ENCODE results near the gene SETD5.

Gene SETD5

DNA sequence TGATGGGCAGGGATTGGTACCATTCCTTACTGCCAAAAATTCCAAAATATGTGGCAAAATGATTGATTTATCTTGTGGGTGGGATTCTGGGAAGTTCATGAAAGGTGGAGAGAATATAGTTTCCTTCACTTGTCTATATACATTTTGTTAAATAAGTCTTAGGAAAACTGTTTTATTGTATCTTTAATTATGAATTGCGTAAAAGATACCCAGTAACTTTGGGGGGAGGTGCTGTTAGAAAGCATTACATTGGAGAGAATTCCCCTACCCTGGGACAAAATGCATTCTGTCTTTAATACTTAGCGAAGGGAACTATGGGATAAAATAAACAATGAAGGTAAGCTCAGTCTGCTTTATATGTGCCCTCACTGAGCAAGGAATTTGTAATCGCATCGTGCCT is 4.6 kb downstream of the SETD5 start:
- CTCF ChIA-PET = no interaction called here
- no peak overlapping the region for H3K27ac ChIP-seq
- no peak for TF ChIP-seq CTCF (conservative IDR thresholded peaks at IDR 0.05; ENCODE audit: low read depth)
- DNase-seq (ENCODE audit: low spot score) = no peak
- POLR2A ChIA-PET (ENCODE audit: low non-redundant PET) = no interaction called here

- H3K27ac ChIP-seq = no peak overlapping the region
- no peak for DNase-seq (ENCODE audit: low spot score)
- CTCF ChIA-PET = no interaction called here
- POLR2A ChIA-PET (ENCODE audit: low non-redundant PET) = interaction anchor here (0.7 kb wide), 1 partner anchor 18 kb away, joined by 3 read pairs; no protein-coding TSS in a partner anchor
- TF ChIP-seq CTCF (conservative IDR thresholded peaks at IDR 0.05; ENCODE audit: low read depth) = no peak
Measured at GRCh38 chr3:9402410-9403228, 5.2 kb downstream of the SETD5 start.

GRCh38 chr3:9403463-9403862 is 6.0 kb downstream of the SETD5 start:
- POLR2A ChIA-PET (ENCODE audit: low non-redundant PET) = no interaction called here
- no peak overlapping the region for H3K27ac ChIP-seq
- DNase-seq (ENCODE audit: low spot score) = no peak
- CTCF ChIA-PET = no interaction called here
- TF ChIP-seq CTCF (conservative IDR thresholded peaks at IDR 0.05; ENCODE audit: low read depth) = no peak

DNA sequence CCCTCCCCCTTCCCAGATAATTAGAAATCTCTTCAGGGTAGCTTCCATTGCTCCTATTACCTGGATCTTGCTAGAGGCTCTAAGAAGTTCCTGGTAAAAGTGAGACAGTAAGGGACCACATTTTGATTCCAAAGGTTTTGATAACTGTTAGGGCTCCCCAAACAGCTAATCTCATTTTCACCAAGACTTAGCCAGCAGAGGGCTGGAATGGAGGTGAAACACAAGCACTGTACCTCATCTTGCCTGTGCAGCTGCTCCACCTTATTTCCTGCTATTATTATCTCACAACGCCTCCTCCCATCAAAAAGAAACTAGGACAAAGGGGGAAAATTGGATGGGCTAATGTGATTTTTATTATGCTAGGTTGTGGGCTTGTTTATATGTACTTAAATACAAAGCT is 7.3 kb downstream of the SETD5 start:
- DNase-seq (ENCODE audit: low spot score) = no peak
- CTCF ChIA-PET = interaction anchor here (1.1 kb wide), 1 partner anchor 21 kb away, joined by 3 read pairs; no protein-coding TSS in a partner anchor
- POLR2A ChIA-PET (ENCODE audit: low non-redundant PET) = no interaction called here
- no peak for TF ChIP-seq CTCF (conservative IDR thresholded peaks at IDR 0.05; ENCODE audit: low read depth)
- H3K27ac ChIP-seq = no peak overlapping the region

- no peak for DNase-seq (ENCODE audit: low spot score)
- POLR2A ChIA-PET (ENCODE audit: low non-redundant PET) = no interaction called here
- CTCF ChIA-PET = no interaction called here
- no peak for TF ChIP-seq CTCF (conservative IDR thresholded peaks at IDR 0.05; ENCODE audit: low read depth)
- no peak overlapping the region for H3K27ac ChIP-seq
Measured at GRCh38 chr3:9405756-9406155, 8.3 kb downstream of the SETD5 start.

GRCh38 chr3:9406856-9407626 is 9.6 kb downstream of the SETD5 start:
- no peak for TF ChIP-seq CTCF (conservative IDR thresholded peaks at IDR 0.05; ENCODE audit: low read depth)
- ChIA-PET CTCF (interaction anchor here (0.6 to 0.7 kb wide), 2 partner anchors 10 to 580 kb away, joined by 3 to 6 read pairs; no protein-coding TSS in a partner anchor), POLR2A (ENCODE audit: low non-redundant PET) (no interaction called here)
- H3K27ac ChIP-seq = no peak overlapping the region
- no peak for DNase-seq (ENCODE audit: low spot score)
